ENCODE data around the gene MS4A10.

- TF ChIP-seq, protein P1, sequence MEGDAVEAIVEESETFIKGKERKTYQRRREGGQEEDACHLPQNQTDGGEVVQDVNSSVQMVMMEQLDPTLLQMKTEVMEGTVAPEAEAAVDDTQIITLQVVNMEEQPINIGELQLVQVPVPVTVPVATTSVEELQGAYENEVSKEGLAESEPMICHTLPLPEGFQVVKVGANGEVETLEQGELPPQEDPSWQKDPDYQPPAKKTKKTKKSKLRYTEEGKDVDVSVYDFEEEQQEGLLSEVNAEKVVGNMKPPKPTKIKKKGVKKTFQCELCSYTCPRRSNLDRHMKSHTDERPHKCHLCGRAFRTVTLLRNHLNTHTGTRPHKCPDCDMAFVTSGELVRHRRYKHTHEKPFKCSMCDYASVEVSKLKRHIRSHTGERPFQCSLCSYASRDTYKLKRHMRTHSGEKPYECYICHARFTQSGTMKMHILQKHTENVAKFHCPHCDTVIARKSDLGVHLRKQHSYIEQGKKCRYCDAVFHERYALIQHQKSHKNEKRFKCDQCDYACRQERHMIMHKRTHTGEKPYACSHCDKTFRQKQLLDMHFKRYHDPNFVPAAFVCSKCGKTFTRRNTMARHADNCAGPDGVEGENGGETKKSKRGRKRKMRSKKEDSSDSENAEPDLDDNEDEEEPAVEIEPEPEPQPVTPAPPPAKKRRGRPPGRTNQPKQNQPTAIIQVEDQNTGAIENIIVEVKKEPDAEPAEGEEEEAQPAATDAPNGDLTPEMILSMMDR (conservative IDR thresholded peaks at IDR 0.05), result no peak
- no peak for TF ChIP-seq ZFX (IDR thresholded peaks at IDR 0.05)
Observed at GRCh38 chr11:60747359-60747873, 37.7 kb upstream of the MS4A10 start.

All from C4-2B (cell line).